Body of pancreas (tissue), 4 donors: ENCODE measurements around the gene ACIN1.

Source experiments
- POLR2A ChIP-seq, 3 donors: fragments of 450-650 bp; IDR thresholded peaks; one replicate each; pipeline ENCODE4 v1.6.1; 2016; ENCODE audit warnings: antibody characterized with exemption in 3 of 3, mild to moderate bottlenecking in 2 of 3
- TF ChIP-seq, protein P1 (sequence below), 7 experiments: fragments of 450-650 bp in 4 of 7; fragments of 200-600 bp in 3 of 7; sonication (generic) in 3 of 7; IDR thresholded peaks; one replicate each; pipeline ENCODE4 v1.5.1; 2016 to 2019; ENCODE audit warnings: antibody characterized with exemption in 7 of 7

DNA sequence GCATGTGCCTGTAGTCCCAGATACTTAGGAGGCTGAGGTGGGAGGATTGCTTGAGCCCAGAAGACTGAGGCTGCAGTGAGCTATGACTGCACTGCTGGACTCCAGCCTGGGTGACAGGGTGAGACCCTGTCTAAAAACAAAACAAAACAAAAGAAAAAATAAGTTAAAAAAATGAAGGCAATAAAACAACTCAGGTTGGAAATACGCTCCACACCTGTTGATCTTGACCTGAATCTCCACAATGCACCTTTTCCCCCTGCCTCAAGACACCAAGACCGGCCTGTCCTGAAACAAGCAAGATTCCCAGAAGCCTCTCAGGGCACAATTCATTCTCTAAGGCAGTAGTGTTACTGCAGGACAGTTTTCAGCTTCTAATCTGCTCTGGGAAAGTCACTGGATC lies 44.9 kb upstream of the ACIN1 start:
- TF ChIP-seq, protein P1, sequence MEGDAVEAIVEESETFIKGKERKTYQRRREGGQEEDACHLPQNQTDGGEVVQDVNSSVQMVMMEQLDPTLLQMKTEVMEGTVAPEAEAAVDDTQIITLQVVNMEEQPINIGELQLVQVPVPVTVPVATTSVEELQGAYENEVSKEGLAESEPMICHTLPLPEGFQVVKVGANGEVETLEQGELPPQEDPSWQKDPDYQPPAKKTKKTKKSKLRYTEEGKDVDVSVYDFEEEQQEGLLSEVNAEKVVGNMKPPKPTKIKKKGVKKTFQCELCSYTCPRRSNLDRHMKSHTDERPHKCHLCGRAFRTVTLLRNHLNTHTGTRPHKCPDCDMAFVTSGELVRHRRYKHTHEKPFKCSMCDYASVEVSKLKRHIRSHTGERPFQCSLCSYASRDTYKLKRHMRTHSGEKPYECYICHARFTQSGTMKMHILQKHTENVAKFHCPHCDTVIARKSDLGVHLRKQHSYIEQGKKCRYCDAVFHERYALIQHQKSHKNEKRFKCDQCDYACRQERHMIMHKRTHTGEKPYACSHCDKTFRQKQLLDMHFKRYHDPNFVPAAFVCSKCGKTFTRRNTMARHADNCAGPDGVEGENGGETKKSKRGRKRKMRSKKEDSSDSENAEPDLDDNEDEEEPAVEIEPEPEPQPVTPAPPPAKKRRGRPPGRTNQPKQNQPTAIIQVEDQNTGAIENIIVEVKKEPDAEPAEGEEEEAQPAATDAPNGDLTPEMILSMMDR (IDR thresholded peaks at IDR 0.05): no peak
- TF ChIP-seq POLR2A (IDR thresholded peaks at IDR 0.05): no peak
